COLO668 (cell line): ENCODE data around the gene CTPS2.

Source experiments
- DNase-seq: peaks from one replicate; lab custom pipeline; 2025; ENCODE audit not compliant: unreplicated experiment; lab: John Stamatoyannopoulos, UW

Gene CTPS2

DNA sequence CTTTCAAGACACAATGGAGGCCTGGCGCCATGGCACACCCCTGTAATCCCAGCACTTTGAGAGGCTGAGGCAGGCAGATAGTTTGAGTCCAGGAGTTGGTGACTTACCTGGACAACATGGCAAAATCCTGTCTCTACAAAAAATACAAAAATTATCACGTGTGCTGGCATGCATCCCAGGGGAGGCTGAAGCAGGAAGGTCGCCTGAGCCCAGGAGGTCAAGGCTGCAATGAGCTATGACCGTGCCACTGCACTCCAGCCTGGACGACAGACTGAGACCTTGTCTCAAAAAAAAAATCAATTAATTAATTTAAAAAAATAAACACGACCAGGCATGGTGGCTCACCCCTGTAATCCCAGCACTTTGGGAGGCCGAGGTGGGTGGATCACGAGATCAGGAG, 2.0 kb upstream of the CTPS2 start:
- DNase-seq, result no peak

- peak; percentile 41 for DNase-seq
These were observed 449 bp downstream of the CTPS2 start for GRCh38 chrX:16711893-16712547.

DNA sequence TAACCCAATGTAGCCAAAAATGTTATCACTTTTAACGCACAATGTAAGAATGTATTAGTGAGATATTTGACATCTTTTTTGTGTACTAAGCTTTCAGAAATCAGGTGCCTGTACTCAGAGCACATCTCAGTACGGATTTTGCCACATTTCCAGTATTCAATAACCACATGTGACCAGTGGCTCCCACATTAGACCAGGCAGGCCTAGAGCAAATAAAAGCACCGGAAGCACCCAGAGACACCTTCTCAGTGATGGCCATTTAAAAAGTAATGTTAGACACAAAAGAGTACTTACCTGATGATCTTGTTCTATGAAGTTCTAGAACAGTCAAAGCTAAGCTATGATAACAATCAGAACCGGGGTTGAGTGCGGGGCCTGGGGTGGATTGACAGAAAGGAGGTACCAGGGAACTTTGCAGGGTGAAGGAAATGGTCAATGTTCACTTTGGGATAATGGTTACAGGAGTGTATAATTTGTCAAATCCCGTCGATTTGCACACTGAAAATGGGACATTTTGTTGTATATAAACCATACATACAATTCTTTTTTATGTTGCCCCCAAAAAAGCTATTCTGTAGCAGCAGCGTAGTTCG, 1.2 kb downstream of the CTPS2 start:
- peak; percentile 2 for DNase-seq

- DNase-seq, result no peak
These were observed 4.5 kb downstream of the CTPS2 start for GRCh38 chrX:16708016-16708415.

- DNase-seq, result no peak
These were observed 7.1 kb downstream of the CTPS2 start for GRCh38 chrX:16705370-16705769.

- DNase-seq, result no peak
These were observed 9.5 kb downstream of the CTPS2 start for GRCh38 chrX:16702700-16703599.

DNA sequence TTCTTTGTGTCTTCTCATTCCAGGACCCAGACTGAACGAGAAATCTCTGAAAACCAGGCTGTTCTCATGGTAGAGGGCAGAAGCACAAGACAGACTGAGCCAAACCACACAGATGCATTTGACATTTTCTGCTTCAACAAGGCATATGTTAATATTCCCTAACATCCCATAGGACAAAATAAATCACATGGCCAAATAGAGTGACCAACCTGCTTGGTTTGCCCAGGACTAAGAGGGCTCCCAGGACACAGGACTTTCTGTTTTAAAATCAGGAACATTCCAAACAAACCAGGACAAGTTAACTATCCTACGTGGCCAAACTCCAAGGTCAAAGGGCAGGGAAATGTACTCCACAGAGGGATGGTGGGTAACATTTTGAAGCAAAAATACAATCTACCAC, 11.7 kb downstream of the CTPS2 start:
- no peak for DNase-seq

- no peak for DNase-seq
These were observed 13.1 kb downstream of the CTPS2 start for GRCh38 chrX:16699389-16699788.

DNA sequence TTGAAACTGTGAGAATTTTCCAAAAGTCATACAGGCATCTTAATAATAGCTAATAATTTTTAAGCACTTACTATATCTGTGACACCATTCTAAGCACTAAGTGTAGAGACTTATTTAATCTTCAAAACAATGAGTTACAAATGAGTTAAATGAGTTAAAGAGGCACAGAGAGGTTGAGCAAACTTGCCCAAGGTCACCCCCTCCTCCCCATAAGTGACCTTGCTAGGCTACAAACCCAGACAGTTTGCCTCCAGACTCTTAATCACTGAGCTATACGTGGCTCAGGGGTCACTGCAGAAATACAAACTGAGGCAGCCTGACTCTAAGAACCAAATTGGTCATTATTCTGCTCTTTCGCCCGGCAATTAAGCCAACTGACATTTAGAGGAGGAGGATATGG, 15.5 kb downstream of the CTPS2 start:
- DNase-seq, result no peak

GRCh38 chrX:16695079-16695676, 17.3 kb downstream of the CTPS2 start:
- peak; percentile 41 for DNase-seq

DNA sequence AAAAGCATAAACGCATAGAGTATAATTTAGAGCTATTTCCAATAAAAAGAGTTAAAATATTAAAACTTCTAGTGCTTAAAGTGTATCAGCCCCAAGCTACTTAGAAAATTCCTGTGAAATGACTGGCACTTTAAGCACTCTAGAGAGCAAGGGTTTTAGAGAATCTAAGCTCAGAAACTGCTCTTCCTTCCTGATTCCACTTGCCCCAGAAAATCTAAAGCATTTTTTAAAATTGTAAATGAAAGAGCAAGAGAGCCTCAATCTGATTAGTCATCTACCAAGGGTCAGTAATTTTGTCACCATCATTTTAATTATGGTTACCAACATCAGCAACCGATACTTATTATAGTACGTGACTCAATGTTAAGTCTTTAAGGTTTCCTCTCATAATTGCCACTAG, 25.0 kb downstream of the CTPS2 start:
- no peak for DNase-seq

- no peak for DNase-seq
These were observed 29.3 kb downstream of the CTPS2 start for GRCh38 chrX:16683007-16683664.

- DNase-seq, result no peak
These were observed 33.8 kb downstream of the CTPS2 start for GRCh38 chrX:16678689-16679088.

- peak; percentile 8 for DNase-seq
These were observed 41.5 kb downstream of the CTPS2 start for GRCh38 chrX:16671005-16671404.

DNA sequence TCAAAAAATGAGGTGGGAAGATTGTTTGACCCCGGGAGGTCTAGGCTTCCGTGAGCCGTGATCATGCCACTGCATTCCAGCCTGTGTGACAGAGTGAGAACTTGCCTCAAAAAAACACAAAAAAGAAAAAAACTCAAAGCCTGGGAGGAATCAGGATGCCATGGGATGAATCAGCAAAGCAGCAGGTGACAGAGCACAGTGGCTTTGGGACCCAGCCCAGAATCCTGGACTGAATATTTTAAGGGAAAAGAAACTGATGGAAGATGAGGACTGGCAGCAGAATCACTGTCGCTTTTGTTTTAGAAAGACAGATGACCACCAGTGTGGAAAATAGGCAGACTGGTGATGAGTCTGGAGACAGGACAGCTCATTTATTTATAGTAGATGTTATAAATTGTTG, 45.9 kb downstream of the CTPS2 start:
- DNase-seq, result no peak

GRCh38 chrX:16665089-16665488, 47.4 kb downstream of the CTPS2 start:
- no peak for DNase-seq

DNA sequence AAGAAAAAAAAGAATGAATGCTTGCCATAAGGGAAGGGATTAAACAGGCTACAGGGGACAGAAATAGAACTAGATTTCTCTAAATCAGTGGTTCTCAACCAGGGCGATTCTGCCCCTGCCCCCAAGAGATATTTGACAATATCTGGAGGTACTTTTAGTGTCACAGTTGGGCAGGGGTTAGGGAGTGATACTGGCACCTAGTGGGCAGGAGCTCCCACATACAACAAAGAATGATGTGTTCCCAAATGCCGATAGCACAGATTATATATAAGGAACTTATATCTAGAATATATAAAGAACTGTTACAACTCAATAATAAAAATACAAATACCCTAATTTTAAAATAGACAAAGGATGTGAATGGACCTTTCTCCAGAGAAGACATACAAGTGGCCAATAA, 47.8 kb downstream of the CTPS2 start:
- no peak for DNase-seq

- DNase-seq, result no peak
These were observed 48.4 kb downstream of the CTPS2 start for GRCh38 chrX:16664074-16664473.

DNA sequence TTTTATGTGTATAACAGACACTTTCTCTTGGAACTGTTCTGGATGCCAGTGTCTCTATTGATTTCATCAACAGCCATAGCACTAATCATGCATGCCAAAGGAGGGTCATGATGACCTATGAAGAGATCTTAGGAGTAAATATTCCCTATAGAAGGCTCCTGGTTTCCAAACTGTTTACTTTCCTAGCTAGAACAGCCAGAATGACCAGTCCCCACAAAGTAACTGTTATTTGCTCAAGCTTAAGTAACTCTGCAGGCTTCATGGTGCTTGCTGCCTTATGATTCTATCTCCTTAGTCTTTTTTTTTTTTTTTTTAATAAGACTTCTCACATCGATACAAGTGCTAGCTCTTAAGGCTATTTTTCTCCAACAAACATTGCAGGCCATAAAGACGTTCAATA, 50.1 kb downstream of the CTPS2 start:
- no peak for DNase-seq

DNA sequence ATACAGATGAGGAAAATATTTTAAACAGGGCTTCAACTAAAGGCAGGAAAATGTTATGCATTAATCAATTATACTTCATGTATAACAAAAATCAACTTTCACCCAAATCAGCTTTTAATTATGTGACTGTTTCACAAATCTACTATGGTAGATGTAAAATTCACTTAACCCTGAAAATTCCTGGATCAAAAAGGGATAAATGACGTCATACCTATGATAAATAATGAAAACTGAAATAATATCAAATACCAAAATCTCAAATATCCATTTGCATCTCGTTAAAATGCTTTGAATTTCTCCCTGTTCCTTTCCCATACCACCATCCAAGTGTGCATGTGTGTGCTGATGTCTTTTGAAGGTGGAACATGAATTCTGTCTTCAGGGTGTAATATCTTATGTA, 51.0 kb downstream of the CTPS2 start:
- DNase-seq, result no peak

DNA sequence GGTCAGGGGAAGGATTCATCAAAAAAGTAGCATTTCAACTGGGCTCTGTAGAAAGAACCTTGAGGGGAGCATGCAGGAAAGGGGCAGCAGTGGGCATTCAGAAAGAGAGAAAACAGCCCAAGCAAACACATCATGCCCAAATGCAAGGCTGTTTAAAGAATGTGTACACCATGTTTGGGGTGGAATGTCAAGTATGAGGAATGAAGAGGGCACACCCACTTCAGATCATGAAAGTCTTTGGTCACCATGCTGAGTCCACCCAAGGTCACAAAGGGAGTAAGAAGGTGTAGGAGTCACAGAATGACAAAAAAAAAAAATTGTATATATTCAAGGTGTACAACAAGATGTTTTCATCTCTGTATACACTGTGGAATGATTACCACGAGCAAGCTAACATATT, 53.1 kb downstream of the CTPS2 start:
- no peak for DNase-seq
